GM12891 (cell line): ENCODE data around the gene GOLGA7B.

ENCODE experiments used
- PAX5 ChIP-seq: IDR thresholded peaks from 2 replicates; pipeline ENCODE4 v1.6.1; 2011; ENCODE audit warnings: low read length, moderate library complexity, mild to moderate bottlenecking; ENCODE audit not compliant: insufficient read depth, severe bottlenecking
- POLR2A ChIP-seq: IDR thresholded peaks from 2 replicates; pipeline ENCODE4 v1.6.1; 2011; ENCODE audit warnings: low read depth, low read length, control low read depth
- POLR2AphosphoS5 ChIP-seq: IDR thresholded peaks from 2 replicates; pipeline ENCODE4 v1.6.1; 2011; ENCODE audit warnings: low read depth, low read length, control low read depth
- POU2F2 ChIP-seq: IDR thresholded peaks from 2 replicates; pipeline ENCODE4 v1.6.1; 2011; ENCODE audit warnings: low read depth, mild to moderate bottlenecking, control low read depth, low read length, moderate library complexity
- SPI1 ChIP-seq: IDR thresholded peaks from 2 replicates; pipeline ENCODE4 v1.6.1; 2011; ENCODE audit warnings: low read depth, low read length, control low read depth
- TAF1 ChIP-seq: IDR thresholded peaks from 2 replicates; pipeline ENCODE4 v1.6.1; 2011; ENCODE audit warnings: low read depth, low read length, control low read depth

DNA sequence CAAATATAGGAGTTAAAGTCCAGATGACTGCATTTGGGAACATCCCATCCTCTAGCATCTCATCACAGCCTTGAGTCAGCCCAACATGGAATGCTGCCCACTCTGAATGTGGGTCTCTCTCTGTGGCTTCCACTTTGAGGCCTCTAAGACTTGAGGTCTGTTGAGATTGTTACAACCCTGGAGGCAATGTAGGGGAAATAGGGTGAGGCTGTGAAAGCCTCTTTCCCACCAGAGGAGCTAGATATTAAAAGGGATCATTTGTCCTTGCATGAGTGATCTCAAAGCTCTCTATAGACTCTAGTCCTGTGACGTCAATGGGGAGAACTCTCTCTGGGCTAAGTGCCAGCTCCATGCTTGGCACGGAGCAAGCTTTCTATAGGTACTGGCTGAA lies 6.4 kb upstream of the GOLGA7B start:
- no peak for TF ChIP-seq POLR2AphosphoS5
- no peak for TF ChIP-seq POU2F2
- no peak for TF ChIP-seq POLR2A
- TF ChIP-seq TAF1: no peak
- no peak for TF ChIP-seq SPI1
- no peak for TF ChIP-seq PAX5
